Heart left ventricle (tissue), 13 donors: ENCODE measurements around the gene PIP4K2A.

Experiments used
- POLR2A ChIP-seq, 2 donors: fragments of 450-650 bp; IDR thresholded peaks; one replicate each; pipeline ENCODE4 v1.6.1; 2017; ENCODE audit warnings: antibody characterized with exemption in 2 of 2, mild to moderate bottlenecking in 2 of 2, moderate library complexity in 2 of 2
- TF ChIP-seq, protein P1 (sequence below), 12 donors: fragments of 200-600 bp; sonication (generic) in 4 of 12; IDR thresholded peaks; one replicate each; pipeline versions ENCODE4 v1.5.0 to v1.8.0; 2018 to 2022; ENCODE audit warnings: antibody characterized with exemption in 12 of 12, mild to moderate bottlenecking in 5 of 12
- donor health status: ischemic (EF 13 %, LVEDD 7.1; RV severe dilation, severe dysfunction).
- donor health status: DM: no; HTN: yes; CAD: no.
- donor health status: DM: no; HTN: no; CAD: no.
- donor health status: ischemic (EF 25% LVEDD 6.9; RV normal size, moderate dysfunction).
- donor health status: ischemic (EF 25% LVEDD 5.7; RV mildly dilated, moderate dysfunction).
- donor health status: ischemic (EF 35%, LVEDD 5.7; RV mildly dilated, moderate dysfunction).
- donor health status: nonischemic (EF 11% LVEDD 7.7; RV severe dilation, severe dysfunction).
- donor health status: DM: yes; HTN: yes; CAD: no.
- donor health status: PGD.
- donor health status: ischemic (EF 29% LVEDD 5.4; RV normal size, mild dysfunction).
- donor health status: nonischemic (EF 23%, LVEDD 6.1; RV moderate dilation, normal function).

DNA sequence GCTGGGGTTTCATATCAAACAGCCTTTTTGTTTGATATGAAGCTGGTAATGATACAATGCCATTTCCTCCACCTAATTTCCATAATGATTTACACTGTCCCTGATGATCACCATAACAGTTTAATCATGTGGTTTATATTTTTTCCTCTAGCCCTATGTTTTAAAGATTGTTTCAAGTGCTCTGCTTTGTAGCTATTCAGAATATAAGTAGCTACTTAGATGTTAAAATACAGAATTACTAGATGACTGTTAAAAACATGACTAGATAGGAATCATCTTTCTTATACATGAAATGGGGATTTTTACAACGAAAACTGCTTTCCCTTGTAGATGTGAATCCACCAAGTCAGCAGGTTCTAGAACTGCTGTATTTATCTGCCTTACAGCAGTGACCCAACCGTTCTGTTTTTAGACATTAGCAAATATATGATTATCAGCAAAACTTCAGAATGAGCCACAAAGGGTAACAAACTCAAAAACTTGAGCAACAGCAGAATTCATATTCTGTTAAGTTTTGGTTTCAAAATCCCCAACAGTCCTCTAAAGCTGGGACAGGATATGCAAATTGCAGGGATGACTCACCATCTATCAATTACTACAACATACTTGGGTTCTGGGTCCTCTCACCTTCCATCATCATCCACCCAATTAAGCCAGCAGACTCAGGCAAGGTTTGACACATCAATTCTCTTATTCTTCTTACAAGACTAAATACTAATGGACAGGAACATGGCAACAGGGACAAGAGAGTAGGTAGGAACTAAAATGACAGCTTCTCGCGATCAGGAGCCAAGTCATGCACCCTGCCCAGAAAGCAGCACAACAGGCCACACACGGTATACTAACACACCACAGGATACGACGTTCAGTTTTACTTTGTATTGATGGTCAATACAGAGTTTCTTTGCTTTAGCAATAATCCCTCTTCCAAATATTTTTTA is 83.9 kb downstream of the PIP4K2A start:
- TF ChIP-seq, protein P1, sequence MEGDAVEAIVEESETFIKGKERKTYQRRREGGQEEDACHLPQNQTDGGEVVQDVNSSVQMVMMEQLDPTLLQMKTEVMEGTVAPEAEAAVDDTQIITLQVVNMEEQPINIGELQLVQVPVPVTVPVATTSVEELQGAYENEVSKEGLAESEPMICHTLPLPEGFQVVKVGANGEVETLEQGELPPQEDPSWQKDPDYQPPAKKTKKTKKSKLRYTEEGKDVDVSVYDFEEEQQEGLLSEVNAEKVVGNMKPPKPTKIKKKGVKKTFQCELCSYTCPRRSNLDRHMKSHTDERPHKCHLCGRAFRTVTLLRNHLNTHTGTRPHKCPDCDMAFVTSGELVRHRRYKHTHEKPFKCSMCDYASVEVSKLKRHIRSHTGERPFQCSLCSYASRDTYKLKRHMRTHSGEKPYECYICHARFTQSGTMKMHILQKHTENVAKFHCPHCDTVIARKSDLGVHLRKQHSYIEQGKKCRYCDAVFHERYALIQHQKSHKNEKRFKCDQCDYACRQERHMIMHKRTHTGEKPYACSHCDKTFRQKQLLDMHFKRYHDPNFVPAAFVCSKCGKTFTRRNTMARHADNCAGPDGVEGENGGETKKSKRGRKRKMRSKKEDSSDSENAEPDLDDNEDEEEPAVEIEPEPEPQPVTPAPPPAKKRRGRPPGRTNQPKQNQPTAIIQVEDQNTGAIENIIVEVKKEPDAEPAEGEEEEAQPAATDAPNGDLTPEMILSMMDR (IDR thresholded peaks at IDR 0.05) = no peak
- no peak for TF ChIP-seq POLR2A (IDR thresholded peaks at IDR 0.05)
